ENCODE data around the gene ADAMTSL2. TPM values are rescaled to one million over a fixed set of nuclear protein-coding genes. Genes with fewer than 3 reads are reported as not detected.

ADAMTSL2 gene
- total and polyA plus RNA-seq, 2 experiments from 2014 or later: 1.5 to 2.2 TPM

- H3K4me3 ChIP-seq: no peak overlapping the region
- no peaks in the 10 kb centered on the region for H4K20me1 ChIP-seq (ENCODE audit: insufficient read depth, poor library complexity, severe bottlenecking)
- H3K4me2 ChIP-seq: no peak overlapping the region
- H3K4me1 ChIP-seq (ENCODE audit: insufficient read depth): no peaks in the 10 kb centered on the region
- TF ChIP-seq, protein P1, sequence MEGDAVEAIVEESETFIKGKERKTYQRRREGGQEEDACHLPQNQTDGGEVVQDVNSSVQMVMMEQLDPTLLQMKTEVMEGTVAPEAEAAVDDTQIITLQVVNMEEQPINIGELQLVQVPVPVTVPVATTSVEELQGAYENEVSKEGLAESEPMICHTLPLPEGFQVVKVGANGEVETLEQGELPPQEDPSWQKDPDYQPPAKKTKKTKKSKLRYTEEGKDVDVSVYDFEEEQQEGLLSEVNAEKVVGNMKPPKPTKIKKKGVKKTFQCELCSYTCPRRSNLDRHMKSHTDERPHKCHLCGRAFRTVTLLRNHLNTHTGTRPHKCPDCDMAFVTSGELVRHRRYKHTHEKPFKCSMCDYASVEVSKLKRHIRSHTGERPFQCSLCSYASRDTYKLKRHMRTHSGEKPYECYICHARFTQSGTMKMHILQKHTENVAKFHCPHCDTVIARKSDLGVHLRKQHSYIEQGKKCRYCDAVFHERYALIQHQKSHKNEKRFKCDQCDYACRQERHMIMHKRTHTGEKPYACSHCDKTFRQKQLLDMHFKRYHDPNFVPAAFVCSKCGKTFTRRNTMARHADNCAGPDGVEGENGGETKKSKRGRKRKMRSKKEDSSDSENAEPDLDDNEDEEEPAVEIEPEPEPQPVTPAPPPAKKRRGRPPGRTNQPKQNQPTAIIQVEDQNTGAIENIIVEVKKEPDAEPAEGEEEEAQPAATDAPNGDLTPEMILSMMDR (IDR thresholded peaks at IDR 0.05; ENCODE audit: poor library complexity): no peak
- TF ChIP-seq EZH2 (IDR thresholded peaks at IDR 0.05; ENCODE audit: borderline replicate concordance) (no peak), EZH2phosphoT487 (IDR thresholded peaks at IDR 0.05; ENCODE audit: low read depth, severe bottlenecking, unreplicated experiment) (no peak)
- H3K9me2 ChIP-seq (replicated peaks; ENCODE audit: insufficient read depth): no peaks in the 10 kb centered on the region
- no peaks in the 10 kb centered on the region for H3K9me3 ChIP-seq (ENCODE audit: low read depth)
- DNase-seq (ENCODE audit: low spot score): no peak
- peaks cover 53% of the 10 kb centered on the region for H3K27me3 ChIP-seq
- 87% methylated on average over 8 of the region's 8 CpGs for WGBS (ENCODE audit: low lambda C conversion rate, missing lambda C conversion rate)
- no peak overlapping the region for H3K27ac ChIP-seq
- no peak overlapping the region for H2AFZ ChIP-seq
- no peaks in the 10 kb centered on the region for H3K79me2 ChIP-seq
- no peaks in the 10 kb centered on the region for H3K36me3 ChIP-seq (replicated peaks; ENCODE audit: insufficient read depth, low read depth)
Measured at GRCh38 chr9:133612816-133613215, 78.3 kb downstream of the ADAMTSL2 start.

GRCh38 chr9:133613432-133613831, 78.9 kb downstream of the ADAMTSL2 start:
- TF ChIP-seq EZH2 (IDR thresholded peaks at IDR 0.05; ENCODE audit: borderline replicate concordance): no peak
- TF ChIP-seq, protein P1 (IDR thresholded peaks at IDR 0.05; ENCODE audit: poor library complexity): no peak
- no peak for TF ChIP-seq EZH2phosphoT487 (IDR thresholded peaks at IDR 0.05; ENCODE audit: low read depth, severe bottlenecking, unreplicated experiment)
- Histone ChIP-seq H3K9me2 (replicated peaks; ENCODE audit: insufficient read depth) (no peaks in the 10 kb centered on the region), H3K27me3 (peaks cover 52% of the 10 kb centered on the region), H2AFZ (no peak overlapping the region), H3K4me1 (ENCODE audit: insufficient read depth) (no peaks in the 10 kb centered on the region), H3K27ac (no peak overlapping the region), H3K79me2 (no peaks in the 10 kb centered on the region), H3K9me3 (ENCODE audit: low read depth) (no peaks in the 10 kb centered on the region), H3K4me3 (no peak overlapping the region), H4K20me1 (ENCODE audit: insufficient read depth, poor library complexity, severe bottlenecking) (no peaks in the 10 kb centered on the region), H3K36me3 (replicated peaks; ENCODE audit: insufficient read depth, low read depth) (no peaks in the 10 kb centered on the region), H3K4me2 (no peak overlapping the region)
- DNase-seq (ENCODE audit: low spot score): no peak
- WGBS (ENCODE audit: low lambda C conversion rate, missing lambda C conversion rate): 90% methylated on average over 16 of the region's 16 CpGs

GRCh38 chr9:133614056-133614455, 79.6 kb downstream of the ADAMTSL2 start:
- H3K9me3 ChIP-seq (ENCODE audit: low read depth): no peaks in the 10 kb centered on the region
- no peak for DNase-seq (ENCODE audit: low spot score)
- no peak overlapping the region for H3K4me2 ChIP-seq
- 77% methylated on average over 10 of the region's 10 CpGs for WGBS (ENCODE audit: low lambda C conversion rate, missing lambda C conversion rate)
- no peaks in the 10 kb centered on the region for H3K36me3 ChIP-seq (replicated peaks; ENCODE audit: insufficient read depth, low read depth)
- no peaks in the 10 kb centered on the region for H4K20me1 ChIP-seq (ENCODE audit: insufficient read depth, poor library complexity, severe bottlenecking)
- TF ChIP-seq EZH2phosphoT487 (IDR thresholded peaks at IDR 0.05; ENCODE audit: low read depth, severe bottlenecking, unreplicated experiment): no peak
- TF ChIP-seq, protein P1 (IDR thresholded peaks at IDR 0.05; ENCODE audit: poor library complexity): no peak
- no peak overlapping the region for H2AFZ ChIP-seq
- peaks cover 47% of the 10 kb centered on the region for H3K27me3 ChIP-seq
- no peak overlapping the region for H3K4me3 ChIP-seq
- H3K4me1 ChIP-seq (ENCODE audit: insufficient read depth): no peaks in the 10 kb centered on the region
- no peaks in the 10 kb centered on the region for H3K9me2 ChIP-seq (replicated peaks; ENCODE audit: insufficient read depth)
- H3K79me2 ChIP-seq: no peaks in the 10 kb centered on the region
- H3K27ac ChIP-seq: no peak overlapping the region

DNA sequence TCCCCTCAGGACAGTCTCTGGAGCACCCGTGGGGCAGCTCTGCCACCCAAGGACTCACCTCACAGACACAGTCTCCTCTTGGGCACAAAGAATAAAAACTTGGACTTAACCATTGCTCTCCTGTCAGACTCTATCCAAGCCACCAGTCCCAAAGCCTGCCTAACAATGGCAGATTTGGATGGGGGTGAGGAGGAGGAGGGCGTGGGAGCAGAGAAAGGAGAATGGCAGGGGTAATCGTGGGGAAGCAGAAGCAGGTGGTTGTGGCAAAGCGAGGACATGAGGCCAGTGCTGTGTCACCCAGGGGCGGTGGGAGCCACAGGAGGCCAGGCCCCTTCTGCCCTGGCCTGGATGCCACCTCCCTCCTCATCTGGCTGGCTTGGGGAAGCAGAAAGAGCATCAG, 80.2 kb downstream of the ADAMTSL2 start:
- TF ChIP-seq, protein P1 (IDR thresholded peaks at IDR 0.05; ENCODE audit: poor library complexity): no peak
- TF ChIP-seq EZH2 (IDR thresholded peaks at IDR 0.05; ENCODE audit: borderline replicate concordance) (no peak), EZH2phosphoT487 (IDR thresholded peaks at IDR 0.05; ENCODE audit: low read depth, severe bottlenecking, unreplicated experiment) (no peak)
- Histone ChIP-seq H3K9me3 (ENCODE audit: low read depth) (no peaks in the 10 kb centered on the region), H3K9me2 (replicated peaks; ENCODE audit: insufficient read depth) (no peaks in the 10 kb centered on the region), H3K79me2 (no peaks in the 10 kb centered on the region), H3K4me1 (ENCODE audit: insufficient read depth) (no peaks in the 10 kb centered on the region), H3K36me3 (replicated peaks; ENCODE audit: insufficient read depth, low read depth) (no peaks in the 10 kb centered on the region), H3K27ac (no peak overlapping the region), H3K27me3 (peaks cover 44% of the 10 kb centered on the region), H3K4me2 (no peak overlapping the region), H4K20me1 (ENCODE audit: insufficient read depth, poor library complexity, severe bottlenecking) (no peaks in the 10 kb centered on the region), H3K4me3 (no peak overlapping the region), H2AFZ (no peak overlapping the region)
- 75% methylated on average over 5 of the region's 5 CpGs for WGBS (ENCODE audit: low lambda C conversion rate, missing lambda C conversion rate)
- DNase-seq (ENCODE audit: low spot score): no peak

All from hepatocyte (in vitro differentiated cells).